Fibroblast of skin of abdomen (primary cell): ENCODE data around the gene ELOVL5. TPM values are rescaled to one million over a fixed set of nuclear protein-coding genes. Genes with fewer than 3 reads are reported as not detected.
"Not testable (repeated sequence)": the region's sequence is repeated elsewhere in the genome, so short reads cannot be mapped to it uniquely, and the experiment has no call there.

Experiments used
- DNase-seq: peaks from one replicate; pipeline ENCODE4 v3.0.0-alpha.2; 2013
- polyA plus RNA-seq, 2 experiments: library from polyadenylated mRNA; unstranded; fragments of 120-200 nt; gene quantifications; one replicate each; pipeline ENCODE4 v1.2.1, GENCODE V29; 2013; ENCODE audit not compliant: insufficient read length in 2 of 2

Gene ELOVL5, protein sequence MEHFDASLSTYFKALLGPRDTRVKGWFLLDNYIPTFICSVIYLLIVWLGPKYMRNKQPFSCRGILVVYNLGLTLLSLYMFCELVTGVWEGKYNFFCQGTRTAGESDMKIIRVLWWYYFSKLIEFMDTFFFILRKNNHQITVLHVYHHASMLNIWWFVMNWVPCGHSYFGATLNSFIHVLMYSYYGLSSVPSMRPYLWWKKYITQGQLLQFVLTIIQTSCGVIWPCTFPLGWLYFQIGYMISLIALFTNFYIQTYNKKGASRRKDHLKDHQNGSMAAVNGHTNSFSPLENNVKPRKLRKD
- 106 TPM for polyA plus RNA-seq (2013, experiment 1 of 2; ENCODE audit: insufficient read length)
- 106 TPM for polyA plus RNA-seq (2013, experiment 2 of 2; ENCODE audit: insufficient read length)

DNA sequence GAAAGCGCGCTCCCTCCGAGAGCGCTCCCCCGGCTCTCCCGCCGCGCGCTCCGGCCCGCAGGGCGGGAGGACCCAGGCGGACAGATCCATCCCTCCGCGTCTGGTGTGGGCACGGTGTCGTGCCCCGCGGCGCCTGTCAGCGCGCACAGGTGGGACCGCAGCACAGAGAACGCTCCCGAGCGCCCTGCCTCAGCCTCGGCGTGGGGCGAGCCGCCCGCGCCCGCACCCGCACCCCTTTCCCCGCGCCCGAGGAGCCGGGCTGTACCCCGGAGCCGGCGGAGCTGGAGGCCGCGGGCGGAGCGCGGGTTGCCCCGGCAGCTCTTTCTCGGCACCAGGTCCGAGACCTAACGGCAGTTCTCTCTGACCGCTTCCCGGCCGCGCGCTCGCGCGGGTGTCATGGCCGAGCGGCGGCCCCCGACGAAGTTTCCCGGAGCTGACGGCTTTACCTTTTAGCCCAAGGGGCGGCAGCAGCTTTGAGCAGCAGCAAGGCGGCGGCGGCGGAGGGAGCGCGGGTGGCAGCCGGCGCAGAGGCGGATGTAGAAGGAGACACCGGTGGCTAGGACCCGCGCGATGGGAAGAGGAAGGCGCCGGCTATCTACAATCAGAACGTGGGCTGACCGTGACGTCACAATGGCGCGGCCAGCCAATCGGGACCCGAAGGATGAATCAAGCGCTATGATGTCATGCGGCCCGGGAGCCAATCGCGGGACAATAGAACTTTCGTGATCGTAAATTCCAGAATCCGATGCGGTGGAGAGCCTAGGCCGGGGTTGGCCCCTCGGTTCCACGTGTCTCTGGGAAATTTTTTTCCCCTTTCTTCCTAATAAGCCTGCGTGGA is at the start of gene ELOVL5:
Gene ELOVL5, minus strand, starts transcription at position 580 of the 838 bp plus-strand sequence. CDS start 53,251 bp downstream, outside the sequence.
- peak; percentile 99 for DNase-seq

DNA sequence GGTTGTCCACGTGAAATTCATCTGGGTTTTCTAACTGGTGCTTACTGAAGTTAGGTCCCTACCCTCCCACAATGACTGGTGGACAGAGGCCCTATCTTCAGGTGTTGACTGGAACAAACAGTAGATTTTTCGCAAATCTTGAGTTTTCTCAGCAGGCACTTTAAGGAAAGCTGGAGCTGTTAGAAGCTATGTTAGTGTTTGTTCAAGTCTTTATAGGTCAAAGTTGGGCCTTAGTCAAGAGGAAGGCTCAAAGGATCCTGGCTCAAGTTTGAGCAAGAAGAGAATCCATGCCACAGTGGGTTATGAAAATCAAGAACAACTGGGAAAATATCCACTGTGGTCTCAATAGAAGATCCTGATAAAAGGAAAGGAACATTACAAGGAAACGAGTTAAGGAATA is 48.5 kb upstream of the ELOVL5 start:
- no peak for DNase-seq

DNA sequence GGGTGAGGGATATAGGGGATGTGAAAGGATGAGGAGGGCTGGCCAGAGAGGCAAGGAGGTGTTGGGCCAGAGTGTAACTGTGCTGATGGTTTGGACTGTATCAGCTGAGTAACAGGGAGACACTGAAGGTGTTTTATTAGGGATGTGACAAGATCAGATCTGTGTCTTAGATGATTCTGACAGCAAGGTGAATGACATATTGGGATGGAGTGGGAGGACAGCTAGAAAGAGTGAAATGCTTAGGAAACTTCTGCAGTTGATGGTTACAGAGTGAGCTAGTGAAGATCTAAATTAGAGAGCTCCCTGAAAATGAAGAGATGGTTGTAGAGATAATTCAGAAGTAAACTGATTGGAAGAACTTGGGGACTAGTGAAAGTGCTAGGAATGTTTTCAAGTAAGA is 47.2 kb upstream of the ELOVL5 start:
- no peak for DNase-seq

DNA sequence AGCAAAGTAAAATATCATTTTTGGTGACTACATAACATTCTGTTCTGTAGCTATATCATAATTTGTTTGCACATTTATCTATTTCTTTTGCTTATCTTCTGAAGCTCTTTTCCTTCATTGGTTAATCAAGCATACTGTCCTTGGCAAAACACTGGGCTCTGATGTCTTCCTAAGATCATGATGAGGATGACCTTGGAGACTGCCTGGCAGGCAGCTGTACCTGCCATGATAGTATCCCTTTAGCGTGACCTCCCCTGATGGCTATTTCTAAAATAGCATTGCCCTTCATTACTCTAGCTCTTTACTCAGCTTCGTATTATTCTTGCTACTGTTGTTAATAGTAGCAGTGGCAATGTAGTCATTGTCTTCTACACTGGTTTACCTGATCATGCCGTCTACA is 46.0 kb upstream of the ELOVL5 start:
- DNase-seq = no peak

DNA sequence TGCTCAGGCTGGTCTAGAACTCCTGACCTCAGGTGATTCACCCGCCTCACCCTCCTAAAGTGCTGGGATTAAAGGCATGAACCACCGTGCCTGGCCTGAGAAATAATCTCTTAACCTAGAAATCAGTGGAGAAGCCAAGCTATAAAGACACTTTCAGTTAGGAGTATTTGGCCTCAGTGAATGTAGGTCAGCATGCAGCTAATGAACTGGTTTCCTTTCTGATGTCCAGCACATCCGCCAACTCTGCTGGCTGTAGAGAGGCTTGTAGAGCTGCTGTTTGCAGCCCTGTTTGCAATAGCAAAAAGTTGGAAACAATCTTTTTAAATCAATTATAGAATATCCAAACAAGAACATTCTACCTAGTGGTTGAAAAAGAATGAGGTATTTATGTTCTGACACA is 42.4 kb upstream of the ELOVL5 start:
- no peak for DNase-seq

DNA sequence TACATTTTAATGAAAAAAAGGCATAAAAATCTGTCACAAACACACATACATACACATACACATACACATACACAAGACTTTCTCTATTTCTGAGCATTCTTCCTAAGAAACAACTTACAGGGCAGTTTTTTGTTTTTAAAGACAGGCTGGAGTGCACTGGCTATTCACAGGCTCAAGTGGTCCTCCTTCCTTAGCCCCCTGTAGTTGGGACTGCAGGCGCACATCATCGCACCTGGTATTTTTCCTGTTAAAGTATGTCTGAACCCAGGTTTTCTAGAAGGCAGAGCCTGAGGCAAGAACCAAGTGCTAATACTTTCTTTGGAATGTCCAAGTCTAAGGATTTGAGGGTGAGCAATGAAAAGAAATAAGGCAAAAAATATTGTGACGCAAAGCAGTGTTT is 41.3 kb upstream of the ELOVL5 start:
- no peak for DNase-seq

DNA sequence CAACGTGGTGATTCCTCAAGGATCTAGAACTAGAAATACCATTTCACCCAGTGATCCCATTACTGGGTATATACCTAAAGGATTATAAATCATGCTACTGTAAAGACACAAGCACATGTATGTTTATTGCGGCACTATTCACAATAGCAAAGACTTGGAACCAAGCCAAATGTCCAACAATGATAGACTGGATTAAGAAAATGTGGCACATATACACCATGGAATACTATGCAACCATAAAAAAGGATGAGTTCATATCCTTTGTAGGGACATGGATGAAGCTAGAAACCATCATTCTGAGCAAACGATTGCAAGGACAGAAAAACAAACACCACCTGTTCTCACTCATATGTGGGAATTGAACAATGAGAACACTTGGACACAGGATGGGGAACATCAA is 39.9 kb upstream of the ELOVL5 start:
- not testable (repeated sequence) for DNase-seq

DNA sequence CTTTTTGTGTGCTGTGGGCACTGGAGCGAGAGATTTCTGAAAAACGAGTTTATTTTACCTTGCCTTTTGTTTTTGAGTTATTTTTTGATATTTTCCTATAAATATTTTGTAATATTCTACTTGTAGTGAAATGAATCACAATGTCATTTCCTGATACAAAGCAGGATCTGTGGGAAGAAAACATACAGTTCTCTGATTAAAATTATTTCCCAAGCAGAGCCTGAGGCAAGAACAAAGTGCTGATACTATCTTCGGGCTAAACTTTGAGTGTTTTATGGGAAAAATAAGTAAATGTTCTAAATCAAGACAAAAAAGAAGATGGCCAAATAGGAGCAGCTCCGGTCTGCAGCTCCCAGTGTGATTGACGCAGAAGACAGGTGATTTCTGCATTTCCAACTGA is 33.7 kb upstream of the ELOVL5 start:
- DNase-seq = no peak

DNA sequence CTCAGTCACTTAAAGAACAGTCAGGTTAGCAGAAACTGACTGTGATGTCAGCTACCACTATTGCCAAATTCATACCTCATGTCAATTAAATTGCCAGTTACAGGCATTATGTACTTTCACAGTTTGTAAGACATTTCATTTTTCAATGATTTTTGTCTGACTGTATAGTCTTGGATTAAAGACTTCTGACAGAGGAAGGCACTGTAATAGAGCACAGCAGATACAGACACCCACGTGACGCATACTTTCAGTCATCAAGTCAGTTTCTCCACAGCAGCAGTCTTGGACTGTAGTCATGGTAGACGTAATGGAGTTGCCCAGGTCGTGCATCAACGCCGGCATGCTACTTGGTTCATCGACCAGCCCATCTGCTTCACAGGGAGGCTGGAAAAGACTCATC is 29.5 kb upstream of the ELOVL5 start:
- DNase-seq = no peak

DNA sequence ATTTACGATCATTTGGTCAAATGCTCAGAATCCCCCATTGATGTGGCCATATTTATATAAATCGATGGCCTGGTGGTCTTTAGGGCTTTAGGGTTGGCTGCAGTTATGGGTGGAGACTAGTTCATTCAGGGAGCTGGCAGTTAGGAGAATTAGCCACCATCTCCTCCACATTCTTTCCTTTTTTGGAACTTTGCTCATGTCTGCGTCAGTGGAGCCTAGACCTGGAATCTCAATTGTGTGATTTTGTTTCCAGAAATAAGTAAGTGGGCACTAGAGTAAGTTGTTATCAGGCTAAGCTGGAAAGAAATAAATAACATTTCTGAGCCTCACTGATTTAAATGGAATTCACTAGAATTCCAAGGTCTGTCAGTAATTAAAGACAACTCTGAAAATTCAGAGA is 29.0 kb upstream of the ELOVL5 start:
- DNase-seq = no peak

DNA sequence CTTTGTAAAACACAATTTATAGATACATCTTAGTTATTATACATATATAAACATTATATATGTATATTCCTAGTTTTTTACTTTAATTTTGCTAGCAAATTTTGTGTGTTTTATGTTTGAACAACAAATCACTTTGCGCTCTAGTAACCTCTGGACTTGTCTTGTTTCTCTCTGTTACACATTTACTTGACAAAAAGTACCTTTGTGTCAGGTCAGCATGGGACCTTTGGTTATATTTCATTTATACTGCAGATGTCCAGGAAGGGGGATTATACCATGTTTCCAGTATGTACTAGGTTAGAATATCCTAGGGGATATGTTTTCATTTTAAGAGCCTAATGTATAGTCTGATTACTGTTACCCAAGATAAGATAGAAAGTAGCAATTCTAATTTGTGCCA is 28.5 kb upstream of the ELOVL5 start:
- DNase-seq = no peak

DNA sequence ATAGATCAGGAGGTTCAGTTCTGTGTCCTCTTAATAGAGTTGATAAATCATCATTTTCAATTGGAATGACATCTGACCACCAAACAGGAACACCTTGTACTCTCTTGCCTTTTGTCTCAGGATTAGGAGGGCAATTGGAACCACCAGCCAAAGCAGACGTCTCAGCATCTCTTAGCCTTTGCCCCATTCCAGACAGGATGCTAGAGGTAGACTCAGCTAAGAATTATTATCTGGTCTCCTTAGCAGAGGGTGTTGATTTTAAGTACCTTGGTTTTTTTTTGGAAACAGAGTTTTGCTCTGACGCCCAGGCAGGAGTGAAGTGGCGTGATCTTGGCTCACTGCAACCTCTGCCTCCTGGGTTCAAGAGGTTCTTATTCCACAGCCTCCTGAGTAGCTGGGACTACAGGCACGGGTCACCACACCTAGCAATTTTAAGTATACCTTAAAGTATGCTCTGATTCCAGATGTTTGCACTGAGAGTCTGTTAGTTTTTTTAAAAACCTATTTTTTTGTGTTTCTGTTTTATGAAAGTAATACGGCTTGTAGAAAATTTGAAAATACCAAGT is 28.0 kb upstream of the ELOVL5 start:
- no peak for DNase-seq

DNA sequence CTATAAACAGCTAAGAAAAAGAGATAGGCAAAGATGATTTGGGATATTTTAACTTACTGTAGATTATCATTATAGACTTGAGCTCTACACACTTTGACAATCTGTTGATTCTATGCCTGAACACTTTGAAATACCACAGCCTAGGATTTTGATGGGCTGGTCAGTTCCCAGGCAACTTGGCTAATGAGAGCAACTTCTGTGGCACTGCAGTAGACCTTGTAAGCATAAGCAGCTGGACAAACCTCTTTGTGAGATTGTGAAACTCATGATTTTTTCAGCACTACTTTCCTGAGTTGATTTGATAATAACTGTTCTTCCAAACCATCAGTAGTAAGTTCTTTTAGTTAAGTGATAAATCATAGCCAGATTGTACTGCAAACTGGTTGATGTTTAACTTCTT is 27.1 kb upstream of the ELOVL5 start:
- DNase-seq = no peak

DNA sequence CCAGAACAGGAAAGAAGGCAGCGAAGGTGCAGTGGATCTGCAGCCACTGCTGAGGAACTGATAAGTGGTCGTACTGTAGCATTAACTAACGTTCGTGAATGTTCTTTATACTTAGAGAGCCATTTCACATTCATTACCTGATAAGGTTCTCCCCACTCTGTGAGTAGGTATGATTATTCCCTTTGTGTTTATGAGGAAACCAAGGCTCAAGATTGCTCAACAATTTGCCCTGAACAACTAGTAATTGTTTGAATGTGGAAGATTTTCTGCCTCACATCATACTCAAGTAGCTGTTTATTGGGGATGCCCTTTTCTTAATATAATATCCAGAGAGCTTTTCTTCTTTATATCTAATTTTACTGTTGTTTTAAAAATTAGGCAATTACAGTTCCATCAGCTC is 24.9 kb upstream of the ELOVL5 start:
- DNase-seq = no peak

DNA sequence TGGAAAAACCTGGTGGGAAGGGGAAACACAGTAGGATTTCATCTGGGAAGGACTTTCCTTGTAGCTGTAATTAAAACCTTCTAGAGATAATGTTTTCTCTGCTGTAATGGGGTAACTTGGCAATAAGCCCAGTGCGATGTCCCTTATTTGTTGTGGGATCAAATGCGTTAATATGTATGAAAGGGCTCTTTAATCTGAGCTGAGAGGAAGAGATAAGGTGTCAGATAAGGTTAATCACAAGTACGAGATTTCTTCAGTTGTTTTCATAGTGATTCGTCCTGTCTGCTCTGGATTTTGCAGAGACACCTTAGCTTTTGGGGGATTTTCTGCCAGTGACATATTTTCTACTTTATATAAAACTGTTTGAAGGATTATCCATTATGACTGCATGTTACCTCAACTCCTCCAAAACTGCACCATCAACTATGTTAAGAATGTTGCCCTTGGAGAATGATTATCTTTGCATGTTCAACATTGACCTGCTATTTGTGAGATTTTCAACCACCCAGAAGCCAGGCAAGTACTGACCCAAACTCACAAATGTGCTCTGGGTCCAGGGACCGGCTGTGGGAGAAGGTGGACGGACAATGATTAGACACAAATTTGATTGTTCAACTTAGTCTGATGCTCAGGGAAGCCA is 21.2 kb upstream of the ELOVL5 start:
- DNase-seq = no peak

DNA sequence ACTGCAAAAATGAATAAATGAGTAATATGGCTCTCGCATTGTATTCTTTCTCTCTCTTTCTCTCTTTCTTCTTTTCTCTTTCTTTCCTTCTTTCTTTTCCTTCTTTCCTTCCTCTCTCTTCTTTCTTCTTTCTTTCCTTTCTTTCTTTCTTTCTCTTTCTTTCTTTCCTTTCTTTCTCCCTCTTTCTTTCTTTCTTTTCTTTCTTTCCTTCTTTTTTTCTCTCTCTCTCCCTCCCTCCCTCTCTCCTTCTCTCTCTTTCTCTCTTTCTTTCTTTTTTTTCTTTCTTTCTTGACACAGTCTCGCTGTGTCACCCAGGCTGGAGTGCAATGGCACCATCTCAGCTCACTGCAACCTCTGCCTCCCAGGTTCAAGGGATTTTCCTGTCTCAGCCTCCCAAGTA is 20.3 kb upstream of the ELOVL5 start:
- DNase-seq = no peak

DNA sequence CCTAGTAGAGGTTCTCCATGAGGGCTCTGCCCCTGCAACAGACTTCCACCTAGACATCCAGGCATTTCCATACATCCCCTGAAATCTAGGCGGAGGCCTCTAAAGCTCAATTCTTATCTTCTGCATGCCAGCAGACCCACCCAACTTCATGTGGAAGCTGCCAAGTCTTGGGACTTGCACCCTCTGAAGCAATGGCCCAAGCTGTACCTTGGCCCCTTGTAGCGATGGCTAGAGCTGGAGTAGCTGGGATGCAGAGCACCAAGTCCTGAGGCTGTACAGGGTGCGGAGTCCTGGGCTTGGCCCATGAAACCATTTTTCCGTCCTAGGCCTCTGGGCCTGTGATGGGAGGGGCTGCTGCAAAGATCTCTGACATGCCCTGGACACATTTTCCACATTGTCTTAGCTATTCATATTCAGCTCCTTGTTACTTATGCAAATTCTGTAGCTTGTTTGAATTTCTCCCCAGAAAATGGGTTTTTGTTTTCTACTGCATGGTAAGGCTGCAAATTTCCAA is 17.4 kb upstream of the ELOVL5 start:
- no peak for DNase-seq

DNA sequence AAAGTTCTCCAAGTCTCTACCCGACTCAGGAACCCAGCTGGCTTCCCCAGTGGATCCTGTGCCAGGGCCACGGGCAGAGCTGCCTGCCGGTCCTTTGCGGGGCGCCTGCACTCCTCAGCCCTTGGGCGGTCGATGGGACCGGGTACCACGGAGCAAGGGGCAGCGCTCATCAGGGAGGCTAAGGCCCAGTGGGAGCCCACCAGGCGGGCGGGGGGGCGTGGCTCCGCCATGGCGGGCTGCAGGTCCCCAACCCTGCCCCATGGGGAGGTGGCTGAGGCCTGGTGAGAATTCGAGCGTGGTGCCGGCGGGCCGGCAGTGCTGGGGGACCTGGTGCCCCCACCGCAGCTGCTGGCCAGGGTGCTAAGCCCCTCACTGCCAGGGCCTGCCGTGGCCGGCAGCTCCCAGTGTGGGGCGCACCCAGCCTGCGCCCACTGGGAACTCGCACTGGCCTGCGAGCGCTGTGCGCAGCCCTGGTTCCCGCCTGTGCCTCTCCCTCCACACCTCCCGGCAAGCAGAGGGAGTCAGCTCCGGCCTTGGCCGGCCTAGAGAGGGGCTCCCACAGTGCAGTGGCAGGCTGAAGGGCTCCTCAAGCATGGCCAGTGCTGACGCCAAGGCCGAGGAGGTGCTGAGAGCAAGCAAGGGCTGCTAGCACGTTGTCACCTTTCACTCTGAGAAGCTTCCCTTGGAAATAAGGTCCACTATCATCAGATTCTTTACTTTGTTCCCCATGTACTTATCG is 14.8 kb upstream of the ELOVL5 start:
- DNase-seq = no peak

DNA sequence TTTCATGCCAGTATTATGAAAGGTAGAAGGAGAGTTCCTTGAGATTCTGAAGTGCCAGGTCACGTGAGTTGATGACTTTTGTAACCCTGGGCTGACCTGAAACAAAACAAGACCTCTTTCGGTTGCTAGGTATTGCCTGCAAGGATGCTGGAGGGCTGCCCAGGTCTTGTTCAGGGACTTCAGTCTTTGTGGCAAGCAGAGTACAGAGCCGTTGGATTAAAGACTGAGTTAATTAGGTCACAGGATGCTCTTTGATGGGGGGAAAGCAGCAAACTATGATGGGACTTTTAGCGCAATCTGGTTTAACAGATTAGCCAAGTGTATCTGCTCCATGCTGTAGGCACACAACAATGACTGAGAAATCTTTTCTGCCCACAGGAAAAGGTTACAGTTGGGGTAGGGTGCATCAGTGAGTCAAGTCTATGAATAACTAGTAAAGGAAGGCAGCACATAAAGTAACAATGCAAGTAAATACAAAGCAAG is 12.8 kb upstream of the ELOVL5 start:
- peak; percentile 15 for DNase-seq

DNA sequence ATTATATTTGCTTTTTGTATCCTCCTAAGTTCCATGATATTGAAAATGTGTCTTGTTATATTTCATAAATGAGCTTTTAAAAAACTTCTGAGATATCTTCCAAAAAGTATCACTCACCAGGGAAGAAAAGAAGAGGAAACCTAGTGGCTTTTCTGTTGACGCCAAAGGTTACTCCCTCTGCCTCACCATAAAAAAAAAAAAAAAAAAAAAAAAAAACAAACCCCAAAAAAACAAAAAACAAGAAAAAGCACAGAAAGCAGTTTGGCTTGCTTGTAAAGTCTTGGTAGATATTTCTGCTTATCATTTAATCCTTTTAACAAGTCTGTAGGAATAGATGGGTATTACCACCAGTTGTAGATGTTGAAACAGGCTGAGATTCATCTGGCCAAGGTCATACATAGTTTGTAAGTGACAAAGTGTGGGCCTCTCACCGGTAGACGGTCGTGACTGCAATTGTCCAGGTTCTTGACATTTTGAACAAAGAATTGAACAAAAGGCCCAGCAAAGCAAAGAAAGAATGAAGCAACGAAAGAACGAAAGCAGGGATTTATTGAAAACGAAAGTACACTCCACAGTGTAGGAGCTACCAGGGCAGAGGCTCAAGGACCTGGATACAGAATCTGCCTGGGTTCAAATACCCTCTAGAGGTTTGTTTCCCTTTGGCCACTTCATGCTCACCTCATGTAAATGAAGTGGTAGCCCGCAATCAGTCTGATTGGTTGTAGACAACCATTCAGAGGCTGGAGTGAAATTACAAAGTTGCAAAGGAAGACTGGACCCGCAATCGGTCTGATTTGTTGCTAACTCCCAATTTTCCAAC is 11.6 kb upstream of the ELOVL5 start:
- DNase-seq = no peak

DNA sequence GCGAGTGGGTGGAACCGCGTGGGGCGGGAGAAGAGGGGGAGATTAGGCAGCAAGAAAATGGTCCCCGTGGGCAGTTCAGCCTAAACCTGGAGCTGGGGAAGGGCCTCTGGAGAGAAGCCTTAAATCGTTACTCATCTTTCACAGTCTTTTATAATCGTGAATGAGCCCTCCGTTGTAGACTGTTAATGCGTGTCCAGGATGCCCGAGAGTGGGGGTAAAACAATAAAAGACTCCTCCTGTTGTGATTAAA is 11.0 kb upstream of the ELOVL5 start:
- DNase-seq = no peak
